HepG2 (cell line): ENCODE measurements around the gene FEM1B. TPM values are rescaled to one million over a fixed set of nuclear protein-coding genes. Genes with fewer than 3 reads are reported as not detected.

Experiments
- ARHGAP35 ChIP-seq: sonication (generic); formaldehyde crosslinking; IDR thresholded peaks from 2 replicates; pipeline ENCODE4 v1.9.0; 2022; ENCODE audit warnings: mild to moderate bottlenecking, inconsistent platforms, moderate library complexity, missing genetic modification reagents, borderline replicate concordance
- CAMTA2 ChIP-seq: sonication (generic); formaldehyde crosslinking; IDR thresholded peaks from 2 replicates; pipeline ENCODE4 v1.4.0; 2020; ENCODE audit warnings: mild to moderate bottlenecking, missing genetic modification reagents, borderline replicate concordance
- CBX1 ChIP-seq: IDR thresholded peaks from one replicate; pipeline ENCODE4 v1.6.1; 2016; ENCODE audit warnings: antibody characterized with exemption, low read depth
- GRHL1 ChIP-seq: sonication (generic); formaldehyde crosslinking; conservative IDR thresholded peaks from 2 replicates; pipeline ENCODE4 v1.8.0; 2022; ENCODE audit warnings: missing genetic modification reagents
- KDM1A ChIP-seq: IDR thresholded peaks from 2 replicates; pipeline ENCODE4 v1.6.1; 2016; ENCODE audit warnings: missing compliant biosample characterization
- TRAFD1 ChIP-seq: sonication (generic); formaldehyde crosslinking; IDR thresholded peaks from 2 replicates; pipeline ENCODE4 v1.5.1; 2020; ENCODE audit warnings: missing genetic modification reagents, mild to moderate bottlenecking, borderline replicate concordance
- ZNF230 ChIP-seq: sonication (generic); formaldehyde crosslinking; IDR thresholded peaks from 2 replicates; pipeline ENCODE4 v1.4.0; 2020; ENCODE audit warnings: mild to moderate bottlenecking, missing genetic modification reagents
- ZNF850 ChIP-seq: sonication (generic); formaldehyde crosslinking; conservative IDR thresholded peaks from 2 replicates; pipeline ENCODE4 v1.9.0; 2021; ENCODE audit warnings: mild to moderate bottlenecking, missing genetic modification reagents
- polyA plus RNA-seq, 8 experiments: library from polyadenylated mRNA; depleted of rRNA in 3 of 8; stranded (reverse) in 7 of 8; unstranded in 1 of 8; fragments of >200 nt; fragmentation: Illumina TruSeq in 4 of 8; extraction: Trizol in 4 of 8; gene quantifications; 2 replicates each; pipeline versions ENCODE4 v1.2.1 to v1.2.3, GENCODE V29; 2011 to 2016; ENCODE audit warnings: low read depth in 4 of 8, missing spikeins in 1 of 8, mixed read lengths in 1 of 8; ENCODE audit not compliant: insufficient read depth in 1 of 8
- total RNA-seq, 5 experiments: library from RNA; depleted of rRNA; stranded (reverse); fragments of >200 nt; fragmentation: Illumina TruSeq; extraction: Trizol; gene quantifications; 2 replicates each; pipeline ENCODE4 v1.2.3, GENCODE V29; 2016; ENCODE audit warnings: low read depth in 1 of 5

Gene FEM1B
- total and polyA plus RNA-seq, 2 of the 13 experiments (the other 11 are each of a cell fraction or from before 2014, with no cell fraction given), result 38.1 to 40.0 TPM

GRCh38 chr15:68300115-68300940 is 22.8 kb downstream of the FEM1B start (continued):
- TF ChIP-seq ZNF230 (CRISPR knock-in tag) (0 out of 2 replicates have a peak, but pooled peaks have one; percentile 16), ZNF850 (CRISPR knock-in tag) (0 out of 2 replicates have a peak, but pooled peaks have one; percentile 46), KDM1A (CRISPR knock-in tag) (peak; percentile 24; the same call in 1 of the 2 replicates), GRHL1 (CRISPR knock-in tag) (no peak), TRAFD1 (CRISPR knock-in tag) (no peak), CAMTA2 (no peak), CBX1 (no peak), ARHGAP35 (CRISPR knock-in tag) (0 out of 2 replicates have a peak, but pooled peaks have one; percentile 18)
